Skeletal muscle cell (primary cell): ENCODE data around the gene FBXL12.
"Not testable (repeated sequence)": the region's sequence is repeated elsewhere in the genome, so short reads cannot be mapped to it uniquely, and the experiment has no call there.

ENCODE experiments used
- DNase-seq: peaks from one replicate; pipeline ENCODE4 v3.0.0-alpha.2; 2010; ENCODE audit warnings: low read depth
- H3K4me3 ChIP-seq: 2 replicates; pipeline ENCODE4 v1.5.1; 2011; ENCODE audit warnings: low read depth, mild to moderate bottlenecking, control low read depth, low read length, moderate library complexity

The FBXL12 gene, protein sequence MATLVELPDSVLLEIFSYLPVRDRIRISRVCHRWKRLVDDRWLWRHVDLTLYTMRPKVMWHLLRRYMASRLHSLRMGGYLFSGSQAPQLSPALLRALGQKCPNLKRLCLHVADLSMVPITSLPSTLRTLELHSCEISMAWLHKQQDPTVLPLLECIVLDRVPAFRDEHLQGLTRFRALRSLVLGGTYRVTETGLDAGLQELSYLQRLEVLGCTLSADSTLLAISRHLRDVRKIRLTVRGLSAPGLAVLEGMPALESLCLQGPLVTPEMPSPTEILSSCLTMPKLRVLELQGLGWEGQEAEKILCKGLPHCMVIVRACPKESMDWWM

GRCh38 chr19:9818734-9819595 is at the start of gene FBXL12:
Gene FBXL12 (minus strand): TSS chr19:9819079. CDS start chr19:9818813, 266 bp downstream.
- DNase-seq = peak; percentile 98
- peak within 1 kb of the TSS; percentile 100 for H3K4me3 ChIP-seq

GRCh38 chr19:9865732-9866501 is 47.0 kb upstream of the FBXL12 start:
- no peak for DNase-seq
- no peak overlapping the region for H3K4me3 ChIP-seq

- no peak overlapping the region for H3K4me3 ChIP-seq
- DNase-seq = no peak
Observed at GRCh38 chr19:9863759-9864158, 44.9 kb upstream of the FBXL12 start.

GRCh38 chr19:9862938-9863337 is 44.1 kb upstream of the FBXL12 start:
- DNase-seq = no peak
- H3K4me3 ChIP-seq = no peak overlapping the region

GRCh38 chr19:9861503-9861902 is 42.6 kb upstream of the FBXL12 start:
- no peak overlapping the region for H3K4me3 ChIP-seq
- no peak for DNase-seq

DNA sequence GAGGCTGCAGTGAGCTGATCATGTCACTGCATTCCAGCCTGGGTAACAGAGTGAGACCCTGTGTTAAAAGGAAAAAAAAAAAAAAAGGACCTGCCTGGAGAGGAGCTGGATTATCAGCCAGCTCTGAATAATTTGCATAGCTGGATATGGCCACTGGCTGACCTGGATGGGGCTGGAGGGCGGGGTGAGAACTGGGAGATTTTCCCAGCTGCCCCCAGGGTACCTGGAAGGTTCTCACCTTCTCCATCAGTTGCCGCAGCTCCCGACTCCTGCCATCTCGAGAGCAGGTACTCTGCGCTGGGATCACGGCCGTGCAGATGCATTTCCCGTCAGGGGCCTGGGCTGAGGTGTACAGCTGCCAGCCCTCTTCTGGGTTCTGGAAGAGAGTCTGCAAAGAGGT is 41.5 kb upstream of the FBXL12 start:
- no peak for DNase-seq
- no peak overlapping the region for H3K4me3 ChIP-seq

GRCh38 chr19:9858766-9859165 is 39.9 kb upstream of the FBXL12 start:
- DNase-seq = no peak
- no peak overlapping the region for H3K4me3 ChIP-seq

- no peak overlapping the region for H3K4me3 ChIP-seq
- DNase-seq = no peak
Observed at GRCh38 chr19:9857920-9858746, 39.3 kb upstream of the FBXL12 start.

DNA sequence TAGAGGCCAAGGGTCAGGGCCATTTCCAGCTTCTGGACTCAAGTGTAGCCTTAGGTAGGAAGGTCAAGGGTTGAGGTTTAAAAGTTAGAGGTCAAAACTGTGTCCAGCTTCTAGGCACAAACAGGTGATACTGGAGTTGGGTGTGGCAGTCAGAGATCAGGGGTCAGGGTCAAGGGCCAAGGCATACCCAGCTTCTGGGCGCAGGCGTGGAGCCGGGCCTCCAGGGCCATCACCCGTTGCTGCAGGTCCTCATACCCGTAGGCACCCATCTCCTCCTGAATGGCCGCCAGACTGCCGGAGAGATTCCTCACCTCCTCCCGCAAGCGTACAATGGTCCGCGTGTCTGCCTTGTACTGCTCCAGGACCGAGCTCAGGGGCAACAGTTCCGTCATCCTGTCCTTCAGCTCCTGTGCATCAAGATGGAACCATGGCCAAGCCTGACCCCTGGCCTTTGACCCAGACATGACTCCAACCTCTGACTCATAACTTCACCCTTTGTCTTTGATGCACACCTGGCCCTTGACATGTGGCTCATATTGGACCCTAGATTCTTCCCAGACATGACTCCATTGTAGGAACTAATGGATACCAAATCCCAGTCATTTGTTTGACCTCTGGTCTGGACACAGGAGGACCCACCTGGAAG is 38.3 kb upstream of the FBXL12 start:
- no peak overlapping the region for H3K4me3 ChIP-seq
- DNase-seq = no peak

DNA sequence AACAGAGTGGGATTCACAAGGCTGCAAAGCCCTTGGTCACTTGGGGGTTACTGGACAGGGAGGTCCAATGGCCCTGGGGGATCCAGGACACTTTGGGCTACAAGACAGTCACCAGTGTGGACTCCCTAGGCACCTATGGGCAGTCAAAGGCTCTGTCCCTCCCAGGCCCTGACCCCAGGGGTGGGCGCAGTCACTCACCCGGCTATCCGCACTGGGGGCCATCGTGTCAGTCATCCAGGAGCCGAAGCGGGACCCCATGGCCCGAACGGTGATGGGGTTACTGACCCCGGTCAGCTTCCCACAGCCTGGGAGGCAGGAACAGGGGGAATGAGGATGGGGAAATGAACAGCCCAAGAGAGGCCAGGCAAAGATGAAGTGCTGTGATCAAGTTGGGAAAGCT is 37.7 kb upstream of the FBXL12 start:
- no peak for DNase-seq
- H3K4me3 ChIP-seq = no peak overlapping the region

- no peak overlapping the region for H3K4me3 ChIP-seq
- DNase-seq = no peak
Observed at GRCh38 chr19:9854282-9854846, 35.5 kb upstream of the FBXL12 start.

DNA sequence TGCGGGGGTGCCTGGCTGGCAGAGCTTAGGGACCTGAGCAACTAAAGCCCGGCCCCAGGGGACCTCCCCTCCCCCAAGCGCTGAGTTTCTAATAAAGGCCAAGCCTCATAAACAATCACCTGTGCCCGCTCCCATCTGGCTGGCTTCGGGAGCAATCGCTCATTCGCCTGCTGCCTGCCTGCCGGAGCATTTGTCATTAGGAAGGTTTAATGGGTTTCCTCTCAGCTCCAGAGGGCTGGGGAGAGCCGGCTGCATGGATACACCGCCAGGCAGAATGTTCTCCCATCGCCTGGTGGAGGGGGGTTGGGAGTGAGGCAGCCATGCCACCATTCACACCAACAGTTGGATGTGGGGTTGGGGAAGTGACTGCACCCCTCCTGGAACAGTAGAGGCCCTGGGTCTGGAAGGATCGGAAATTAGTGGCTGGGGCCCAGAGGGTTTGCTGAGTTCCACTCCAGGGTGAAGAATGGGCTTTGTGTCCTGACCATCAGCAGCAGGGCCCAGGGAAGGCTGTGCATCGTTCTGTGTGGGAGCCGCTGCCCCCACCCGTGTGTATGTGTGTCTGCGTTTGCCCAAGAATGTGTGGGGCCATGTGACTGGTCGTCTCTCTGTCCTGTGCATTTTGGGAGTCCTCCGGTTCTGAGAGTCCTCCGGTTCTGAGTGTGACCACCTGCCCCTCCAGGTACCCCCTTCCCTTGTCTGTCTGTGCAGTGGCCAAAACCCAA is 31.5 kb upstream of the FBXL12 start:
- no peak overlapping the region for H3K4me3 ChIP-seq
- DNase-seq = no peak

GRCh38 chr19:9849791-9850190 is 30.9 kb upstream of the FBXL12 start:
- no peak for DNase-seq
- H3K4me3 ChIP-seq = no peak overlapping the region

- no peak overlapping the region for H3K4me3 ChIP-seq
- no peak for DNase-seq
Observed at GRCh38 chr19:9848762-9849161, 29.9 kb upstream of the FBXL12 start.

DNA sequence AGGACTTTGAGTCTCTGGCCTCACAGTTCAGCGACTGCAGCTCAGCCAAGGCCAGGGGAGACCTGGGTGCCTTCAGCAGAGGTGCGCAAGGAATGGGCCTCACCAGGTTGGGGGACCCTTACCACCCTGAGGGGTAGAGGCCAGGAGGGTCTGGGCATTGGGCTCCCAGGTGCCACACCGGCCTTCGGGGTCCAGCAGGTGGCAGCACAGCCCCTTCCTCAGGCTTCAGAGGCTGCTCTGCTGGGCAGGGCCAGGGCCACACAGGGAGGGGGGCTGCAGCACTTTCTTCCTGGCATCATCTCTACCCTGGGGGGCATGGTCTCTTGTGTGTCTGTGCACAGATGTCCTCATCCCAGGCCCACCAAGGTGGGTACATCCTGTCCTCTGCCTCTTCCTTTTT is 29.2 kb upstream of the FBXL12 start:
- DNase-seq = no peak
- no peak overlapping the region for H3K4me3 ChIP-seq

GRCh38 chr19:9847087-9847671 is 28.3 kb upstream of the FBXL12 start:
- no peak overlapping the region for H3K4me3 ChIP-seq
- DNase-seq = peak; percentile 77

DNA sequence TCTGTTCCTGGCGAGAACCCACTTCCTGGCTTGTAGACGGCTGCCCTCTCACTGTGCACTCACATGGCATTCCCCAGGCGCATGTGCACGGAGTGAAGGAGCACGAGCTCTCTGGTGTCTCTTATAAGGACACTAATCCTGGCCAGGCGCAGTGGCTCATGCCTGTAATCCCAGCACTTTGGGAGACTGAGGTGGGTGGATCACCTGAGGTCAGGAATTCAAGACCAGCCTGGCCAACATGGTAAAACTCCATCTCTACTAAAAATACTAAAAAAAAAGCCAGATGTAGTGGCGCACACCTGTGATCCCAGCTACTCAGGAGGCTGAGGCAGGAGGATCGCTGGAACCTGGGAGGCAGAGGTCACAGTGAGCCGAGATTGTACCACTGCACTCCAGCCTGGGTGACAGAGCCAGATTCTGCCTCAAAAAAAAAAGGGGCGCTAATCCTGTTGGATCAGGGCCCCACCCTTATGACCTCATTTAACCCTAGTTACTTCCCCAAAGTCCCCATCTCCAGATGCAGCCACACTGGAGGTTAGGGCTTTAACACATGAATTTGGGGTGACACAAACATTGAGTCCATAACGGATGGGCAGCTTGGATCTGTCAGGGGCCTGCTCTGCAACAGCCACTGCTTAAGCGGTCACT is 24.9 kb upstream of the FBXL12 start:
- DNase-seq = not testable (repeated sequence)

More for the DNA sequence above, 24.9 kb upstream of the FBXL12 start:
- H3K4me3 ChIP-seq = not testable (repeated sequence)
